GM04504 (cell line): ENCODE results near the gene GYG2.
A peak's percentile ranks its signal among the peaks of the same experiment; 100 is the strongest.
"Not testable (repeated sequence)": the region's sequence is repeated elsewhere in the genome, so short reads cannot be mapped to it uniquely, and the experiment has no call there.

Experiments used
- DNase-seq: peaks from one replicate; pipeline ENCODE4 v3.0.0-alpha.2; 2012; ENCODE audit warnings: low read depth

GYG2 gene

DNA sequence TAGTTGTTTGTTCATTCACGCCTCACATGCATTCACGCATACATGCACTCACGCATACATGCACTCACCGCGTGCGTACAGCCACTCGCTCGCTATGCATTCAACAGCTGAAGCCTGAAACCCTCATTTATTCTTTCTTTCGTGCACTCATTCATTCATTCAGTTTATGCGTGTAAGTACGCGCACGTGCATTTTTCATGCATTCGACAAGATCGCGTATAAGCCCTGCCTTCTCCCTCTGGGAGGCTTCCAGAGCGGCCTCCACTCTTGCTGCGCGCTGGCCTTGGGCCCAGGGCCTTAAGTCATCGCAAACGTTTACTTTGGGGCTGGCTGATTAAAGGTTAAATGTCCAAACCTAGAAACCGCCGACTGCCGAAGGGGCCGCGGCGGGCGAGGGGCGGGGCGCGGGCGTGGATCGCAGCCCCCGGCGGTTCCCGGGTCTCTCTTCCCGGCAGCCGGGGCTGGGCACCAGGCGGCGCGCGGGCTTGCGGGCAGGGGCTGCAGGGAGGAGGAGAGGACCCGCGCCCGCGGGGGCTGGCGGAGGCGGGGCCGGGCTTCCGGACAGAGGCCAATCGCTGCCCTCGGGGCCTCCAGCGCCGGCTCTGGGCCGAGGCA is at the start of gene GYG2:
TSS of gene GYG2 (plus strand) at position 587 of the 615 bp plus-strand sequence. CDS start 1,259 bp downstream, outside the sequence.
- DNase-seq, result no peak

DNA sequence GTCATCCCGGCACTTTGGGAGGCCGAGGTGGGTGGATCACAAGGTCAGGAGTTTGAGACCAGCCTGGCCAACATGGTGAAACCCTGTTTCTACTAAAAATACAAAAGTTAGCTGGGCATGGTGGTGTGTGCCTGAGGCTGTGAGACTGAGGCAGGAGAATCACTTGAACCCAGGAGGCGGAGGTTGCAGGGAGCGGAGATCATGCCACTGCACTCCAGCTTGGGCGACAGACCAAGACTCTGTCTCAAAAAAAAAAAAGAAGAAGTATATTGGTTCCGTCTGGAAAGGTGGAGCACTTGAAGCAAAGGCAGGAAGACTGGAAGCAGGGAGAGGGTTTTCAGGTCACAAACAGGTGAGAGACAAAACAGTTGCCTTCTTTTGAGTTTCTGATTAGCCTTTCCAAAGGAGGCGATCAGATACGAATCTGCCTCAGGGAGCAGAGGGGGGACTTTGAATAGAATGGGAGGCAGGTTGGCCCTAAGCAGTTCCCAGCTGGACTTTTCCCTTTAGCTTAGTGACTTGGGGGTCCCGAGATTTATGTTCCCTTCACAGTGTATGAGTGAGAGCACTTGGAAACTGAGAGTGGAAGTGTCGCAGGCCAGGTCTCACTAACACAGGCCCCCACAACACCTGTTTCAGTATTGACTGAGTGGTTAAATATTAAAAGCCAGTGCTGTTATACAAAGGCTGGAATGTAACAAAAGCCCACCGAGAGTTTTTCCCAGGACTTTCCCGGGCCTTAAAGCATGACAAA is 48.1 kb upstream of the GYG2 start:
- DNase-seq, result not testable (repeated sequence)

DNA sequence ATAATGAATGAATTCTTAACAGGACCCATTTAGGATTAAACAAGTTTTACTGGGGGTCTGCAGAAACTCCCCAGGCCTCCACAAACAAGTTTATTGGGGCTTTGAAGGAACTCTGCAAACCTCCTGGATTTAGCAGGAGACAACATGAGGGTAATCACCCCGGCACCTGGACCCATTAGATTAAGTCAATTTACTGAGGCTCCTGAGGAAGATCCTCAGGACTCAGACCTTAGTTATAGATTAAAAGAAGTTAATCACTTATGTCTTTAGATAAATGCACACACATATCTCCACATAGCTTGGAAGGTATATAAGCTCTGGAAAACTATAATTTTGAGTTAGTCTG is 47.5 kb upstream of the GYG2 start:
- no peak for DNase-seq

DNA sequence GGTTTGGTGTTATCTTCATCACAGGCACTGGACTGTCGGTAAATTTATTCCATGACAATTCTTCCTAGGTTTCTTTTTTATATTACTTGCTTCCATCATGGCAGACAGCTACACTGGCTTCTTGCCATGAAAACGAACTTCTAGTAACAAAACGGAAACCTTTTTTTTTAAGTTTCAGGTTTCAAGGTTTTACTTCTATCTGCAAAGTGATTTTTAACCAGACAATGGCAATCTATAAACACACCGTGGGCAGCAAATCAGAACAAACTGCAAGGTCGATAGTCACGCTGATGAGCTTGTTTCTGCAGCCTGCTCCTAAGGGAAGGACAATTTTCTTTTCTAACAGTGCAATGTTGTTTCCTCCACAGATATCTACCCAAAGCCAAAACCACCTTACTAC is 47.0 kb upstream of the GYG2 start:
- DNase-seq, result no peak

DNA sequence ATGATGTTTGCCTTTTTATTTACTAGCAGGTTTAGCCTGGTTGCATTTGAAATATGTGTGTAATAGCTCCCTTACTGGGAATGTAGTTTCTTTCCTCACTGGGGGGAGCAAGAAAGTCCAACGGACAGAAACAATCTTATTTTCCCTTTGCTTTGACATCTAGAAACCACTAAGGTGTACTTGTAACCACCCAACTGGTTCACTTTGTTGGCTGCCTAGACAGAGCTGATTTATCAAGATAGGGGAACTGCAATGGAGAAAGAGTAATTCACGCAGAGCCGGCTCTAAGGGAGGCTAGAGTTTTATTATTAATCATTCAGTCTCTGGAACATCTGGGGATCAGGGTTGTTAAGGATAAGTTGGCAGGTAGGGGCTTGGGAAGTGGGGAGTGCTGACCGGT is 46.6 kb upstream of the GYG2 start:
- no peak for DNase-seq

DNA sequence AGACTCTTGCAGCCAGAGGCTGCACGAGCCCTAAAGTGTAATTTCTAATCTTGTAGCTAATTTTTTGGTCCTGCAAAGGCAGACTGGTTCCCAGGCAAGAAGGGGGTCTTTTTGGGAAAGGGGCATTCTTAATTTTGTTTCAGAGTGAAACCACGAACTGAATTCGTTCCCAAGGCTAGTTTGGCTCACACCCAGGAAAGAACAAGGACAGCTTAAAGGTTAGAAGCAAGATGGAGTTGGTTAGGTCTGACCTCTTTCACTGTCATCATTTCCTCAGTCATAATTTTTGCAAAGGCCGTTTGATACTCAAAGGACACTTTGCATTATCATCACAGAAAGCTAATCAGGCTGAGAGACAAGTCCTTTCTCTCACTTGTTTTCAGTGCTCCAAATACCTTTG is 46.0 kb upstream of the GYG2 start:
- DNase-seq, result no peak

DNA sequence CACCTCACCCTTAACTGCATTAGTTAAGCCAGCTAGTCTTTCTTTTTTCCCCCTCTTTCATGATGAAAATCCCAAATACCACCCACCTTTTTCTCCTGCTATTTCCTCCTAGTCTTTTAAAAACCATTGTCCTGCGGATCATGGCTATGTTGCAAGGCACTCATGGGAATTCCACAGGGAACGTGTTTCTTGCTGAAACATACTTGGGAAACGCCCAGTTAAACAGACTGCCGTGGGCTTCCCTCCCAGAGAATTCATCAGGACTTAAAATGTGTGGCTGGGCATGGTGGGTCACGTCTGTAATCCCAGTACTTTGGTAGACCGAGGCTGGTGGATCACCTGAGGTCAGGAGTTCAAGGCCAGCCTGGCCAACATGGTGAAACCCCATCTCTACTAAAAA is 44.7 kb upstream of the GYG2 start:
- no peak for DNase-seq

DNA sequence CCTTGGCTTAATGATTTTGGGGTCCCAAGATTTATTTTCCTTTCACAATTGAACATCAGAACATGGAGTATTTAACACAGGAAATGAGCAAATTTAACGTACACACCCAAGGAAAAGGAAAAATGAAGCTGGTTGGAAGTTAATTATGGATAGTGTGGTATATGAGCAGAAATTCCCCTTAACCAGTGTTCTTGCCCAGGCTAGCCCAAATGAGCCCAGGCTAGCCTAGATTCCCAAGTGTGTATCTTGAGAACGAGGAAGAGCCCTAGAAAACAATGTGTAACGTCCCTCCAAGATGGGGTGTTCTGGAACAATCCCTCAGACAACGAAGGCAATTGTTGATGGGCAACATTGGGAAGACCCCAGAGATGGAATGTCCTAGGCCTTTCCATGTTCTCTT is 43.2 kb upstream of the GYG2 start:
- no peak for DNase-seq

DNA sequence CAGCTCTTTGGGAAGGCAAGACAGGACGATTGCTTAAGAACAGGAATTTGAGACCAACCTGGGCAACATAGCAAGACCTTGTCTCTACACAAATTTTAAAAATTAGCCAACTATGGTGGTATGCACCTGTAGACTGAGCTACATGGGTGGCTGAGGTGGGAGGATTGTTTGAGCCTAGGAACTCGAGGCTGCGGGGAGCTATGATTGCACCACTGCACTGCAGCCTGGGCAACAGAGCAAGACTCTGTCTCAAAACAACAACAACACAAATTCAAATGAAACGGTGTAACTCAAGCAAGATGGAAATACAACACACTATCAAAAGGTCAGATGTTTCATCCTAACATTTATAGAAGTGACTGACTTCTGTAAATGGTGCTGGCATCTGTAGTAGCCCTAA is 39.8 kb upstream of the GYG2 start:
- no peak for DNase-seq

DNA sequence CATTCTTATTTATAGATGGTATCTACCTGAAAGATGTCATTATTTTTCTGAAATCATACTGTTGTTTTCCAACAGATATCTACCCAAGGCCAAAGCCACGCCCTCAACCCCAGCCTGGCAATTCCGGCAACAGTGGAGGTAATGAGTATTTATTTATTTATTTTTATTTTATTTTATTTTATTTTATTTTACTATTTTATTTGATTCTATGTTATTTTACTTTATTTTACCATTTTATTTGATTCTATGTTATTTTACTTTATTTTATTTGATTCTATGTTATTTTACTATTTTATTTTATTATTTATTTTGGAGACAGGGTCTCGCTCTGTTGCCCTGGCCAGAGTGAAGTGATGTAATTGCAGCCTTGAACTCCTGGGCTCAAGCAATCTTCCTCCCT is 39.2 kb upstream of the GYG2 start:
- no peak for DNase-seq

DNA sequence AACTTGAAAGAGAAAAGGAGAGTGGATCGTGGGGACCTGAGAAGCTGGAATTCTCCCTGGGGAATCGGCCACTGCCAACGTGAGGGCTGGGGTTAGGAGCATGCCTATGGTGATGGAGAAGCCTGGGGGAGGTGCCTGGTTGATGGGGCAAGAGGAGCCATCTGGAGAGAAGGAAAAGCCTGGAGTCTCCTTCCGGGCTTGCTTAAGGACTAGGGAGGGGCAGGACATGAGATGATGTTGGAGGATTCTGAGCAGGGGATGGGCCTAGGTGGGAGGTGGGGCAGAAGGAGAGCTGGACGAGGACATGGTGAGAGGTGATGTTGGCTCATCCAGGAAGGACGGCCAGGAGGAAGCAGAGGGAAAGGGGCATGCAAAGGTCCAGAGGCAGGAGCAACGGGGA is 35.0 kb upstream of the GYG2 start:
- DNase-seq, result no peak

DNA sequence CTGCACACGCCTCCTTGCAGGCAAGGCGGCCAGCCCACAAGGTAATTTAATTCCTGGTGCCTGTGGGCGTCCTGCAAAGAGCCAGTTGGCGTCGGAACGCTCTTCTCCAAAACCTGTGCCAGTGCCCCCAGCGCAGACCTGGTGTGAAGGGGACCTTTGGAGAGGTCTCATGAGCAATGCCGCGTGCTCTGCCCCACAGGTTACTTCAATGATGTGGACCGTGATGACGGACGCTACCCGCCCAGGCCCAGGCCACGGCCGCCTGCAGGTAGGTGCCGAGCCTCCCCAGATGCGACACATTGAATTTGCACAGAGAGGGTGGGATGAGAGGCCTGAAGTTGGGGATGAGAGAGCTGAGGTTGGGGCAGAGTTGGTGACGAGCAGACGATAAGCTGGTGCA is 34.4 kb upstream of the GYG2 start:
- DNase-seq, result no peak

DNA sequence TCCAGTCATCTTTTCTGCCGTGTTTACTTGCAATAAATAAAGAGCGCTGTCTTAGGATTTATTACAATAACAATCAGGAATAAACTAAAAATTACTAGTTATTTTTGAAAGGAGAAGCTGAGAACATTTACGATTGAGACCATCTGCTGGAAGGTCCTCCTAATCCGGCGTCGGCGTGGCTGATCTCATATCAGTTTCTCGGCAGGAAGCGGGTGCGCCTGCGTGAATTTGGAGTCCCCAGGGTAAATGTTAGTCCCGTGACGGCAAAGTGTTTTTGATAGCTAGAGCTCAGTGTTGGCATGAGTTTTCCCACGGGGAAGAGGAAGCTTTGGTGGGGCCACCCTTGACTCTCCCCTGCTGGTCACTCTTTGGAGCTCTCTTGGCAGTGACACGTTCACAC is 31.9 kb upstream of the GYG2 start:
- not testable (repeated sequence) for DNase-seq

DNA sequence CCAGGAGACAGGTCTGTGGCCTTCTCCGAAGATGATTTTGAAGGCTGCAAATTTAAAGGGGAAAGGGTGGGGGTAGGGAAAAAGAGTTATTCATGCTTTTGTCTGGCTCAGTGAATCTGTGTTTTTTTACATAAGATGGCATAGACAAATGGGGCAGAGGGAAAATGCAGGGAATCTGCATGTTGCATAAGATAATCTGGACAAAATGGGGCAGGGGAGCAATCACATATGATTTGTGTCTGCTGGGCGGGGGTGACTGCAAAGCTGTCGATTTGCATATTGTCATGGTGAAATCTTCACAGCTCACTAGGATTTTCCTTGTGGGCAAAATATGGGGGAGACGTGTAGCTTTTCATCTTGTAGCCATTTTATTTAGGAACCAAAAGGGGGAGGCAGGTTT is 29.4 kb upstream of the GYG2 start:
- no peak for DNase-seq

DNA sequence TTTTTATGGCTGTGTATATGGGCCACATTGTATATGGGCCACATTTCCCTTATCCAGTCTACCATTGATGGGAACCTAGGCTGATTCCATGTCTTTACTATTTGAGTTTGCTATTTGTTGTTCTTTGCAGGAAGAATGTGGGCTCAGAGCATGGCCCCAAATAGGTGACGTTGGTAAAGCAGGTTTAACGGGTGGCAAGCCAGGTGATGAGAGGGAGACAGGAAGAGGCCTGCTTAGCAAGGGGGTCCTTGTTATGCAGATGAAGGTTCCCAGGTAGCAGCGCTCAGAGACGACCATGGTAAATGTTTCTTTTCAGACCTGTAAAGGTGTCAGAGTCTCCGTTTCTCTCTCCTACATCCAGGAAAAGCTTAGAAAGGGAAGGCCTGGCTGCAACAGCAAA is 28.8 kb upstream of the GYG2 start:
- not testable (repeated sequence) for DNase-seq

DNA sequence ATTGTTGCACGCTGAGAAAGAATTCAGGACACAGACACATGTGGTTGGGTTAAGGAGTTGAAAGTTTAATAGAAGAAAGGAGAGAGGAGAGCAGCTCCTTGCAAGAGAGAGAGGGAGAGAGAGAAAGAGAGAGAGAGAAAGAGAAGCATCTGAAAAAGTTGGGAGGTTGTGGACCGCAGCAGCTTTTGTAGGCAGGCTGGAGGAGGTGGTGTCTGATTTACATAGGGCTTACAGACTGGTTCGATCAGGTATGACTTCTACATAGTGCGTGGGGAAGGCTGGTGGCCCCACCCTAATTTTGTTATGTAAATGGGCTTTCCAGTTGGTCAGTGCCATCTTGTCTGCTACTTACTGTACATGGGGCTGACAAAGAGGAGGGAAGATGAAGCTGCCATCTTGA is 27.5 kb upstream of the GYG2 start:
- DNase-seq, result no peak

DNA sequence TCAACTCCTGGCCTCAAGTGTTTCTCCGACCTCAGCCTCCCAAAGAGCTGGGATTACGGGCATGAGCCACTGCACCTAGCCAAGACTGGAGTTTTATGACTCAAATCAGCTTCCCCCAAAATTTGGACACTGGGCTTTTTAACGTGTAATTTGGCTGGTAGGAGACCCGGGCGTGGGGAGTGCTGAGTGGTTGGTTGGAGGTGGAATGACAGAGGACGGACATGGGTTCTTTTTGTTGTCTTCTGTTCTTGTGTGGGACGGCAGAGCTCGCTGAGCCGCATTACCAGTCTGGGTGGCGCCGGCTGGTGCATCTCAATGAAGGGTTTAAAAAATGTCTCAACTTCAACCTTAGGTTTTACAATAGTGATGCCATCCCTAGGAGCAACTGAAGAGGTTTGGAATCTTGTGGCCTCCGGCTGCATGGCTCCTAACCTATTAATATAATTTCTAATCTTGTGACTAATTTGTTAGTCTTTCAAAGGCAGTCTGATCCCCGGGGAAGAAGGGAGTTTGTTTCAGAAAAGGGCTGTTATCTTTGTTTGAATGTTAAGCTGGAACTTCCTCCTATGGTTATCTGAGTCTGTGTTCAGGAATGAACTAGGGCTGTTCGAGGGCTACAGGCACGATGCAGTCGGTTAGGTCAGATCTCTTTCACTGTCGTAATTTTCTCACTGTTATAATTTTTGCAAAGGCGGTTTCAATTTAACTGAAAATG is 26.2 kb upstream of the GYG2 start:
- DNase-seq, result not testable (repeated sequence)

DNA sequence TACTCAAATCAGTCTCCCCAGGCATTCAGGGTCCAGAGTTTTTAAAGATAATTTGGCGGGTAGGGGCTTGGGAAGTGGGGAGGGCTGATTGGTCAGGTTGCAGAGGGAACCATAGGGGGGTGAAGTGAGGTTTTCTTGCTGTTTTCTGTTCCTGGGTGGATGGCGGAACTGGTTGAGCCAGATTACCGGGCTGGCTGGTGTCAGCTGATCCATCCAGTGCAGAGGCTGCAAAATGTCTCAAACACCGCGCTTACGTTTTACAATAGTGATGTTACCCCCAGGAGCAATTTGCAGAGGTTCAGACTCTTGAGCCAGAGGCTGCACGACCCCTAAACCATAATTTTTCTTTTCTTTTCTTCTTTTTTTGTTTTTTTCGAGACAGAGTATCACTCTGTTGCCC is 25.2 kb upstream of the GYG2 start:
- not testable (repeated sequence) for DNase-seq

DNA sequence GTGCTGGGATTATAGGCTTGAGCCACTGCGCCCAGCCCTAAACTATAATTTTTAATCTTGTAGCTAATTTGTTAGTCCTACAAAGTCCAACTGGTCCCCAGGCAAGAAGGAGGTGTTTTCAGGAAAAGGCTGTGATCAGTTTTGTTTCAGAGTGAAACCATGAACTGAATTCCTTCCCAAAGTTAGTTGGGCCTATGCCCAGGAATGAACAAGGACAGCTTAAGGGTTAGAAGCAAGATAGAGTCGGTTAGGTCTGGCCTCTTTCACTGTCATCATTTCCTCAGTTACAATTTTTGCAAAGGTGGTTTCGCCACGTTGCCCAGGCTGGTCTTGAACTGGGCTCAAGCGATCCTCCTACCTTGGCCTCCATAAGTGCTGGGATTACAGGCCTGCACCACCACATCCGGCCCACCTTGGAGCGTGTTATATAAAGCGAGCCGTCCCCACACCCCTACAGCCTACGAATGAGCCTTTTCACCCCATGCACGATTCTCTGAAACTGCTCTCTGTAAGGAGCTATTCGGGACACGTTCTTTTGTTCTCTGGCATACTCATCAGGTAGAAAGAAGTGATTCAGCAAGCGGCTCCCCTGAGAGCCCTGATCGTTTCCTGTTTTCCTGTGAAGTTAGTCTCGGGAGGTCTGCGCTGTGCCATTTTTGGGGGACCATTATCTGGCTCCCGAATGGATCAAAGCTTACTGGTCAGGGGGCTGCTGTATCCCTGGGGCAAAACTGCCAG is 24.5 kb upstream of the GYG2 start:
- DNase-seq, result not testable (repeated sequence)

DNA sequence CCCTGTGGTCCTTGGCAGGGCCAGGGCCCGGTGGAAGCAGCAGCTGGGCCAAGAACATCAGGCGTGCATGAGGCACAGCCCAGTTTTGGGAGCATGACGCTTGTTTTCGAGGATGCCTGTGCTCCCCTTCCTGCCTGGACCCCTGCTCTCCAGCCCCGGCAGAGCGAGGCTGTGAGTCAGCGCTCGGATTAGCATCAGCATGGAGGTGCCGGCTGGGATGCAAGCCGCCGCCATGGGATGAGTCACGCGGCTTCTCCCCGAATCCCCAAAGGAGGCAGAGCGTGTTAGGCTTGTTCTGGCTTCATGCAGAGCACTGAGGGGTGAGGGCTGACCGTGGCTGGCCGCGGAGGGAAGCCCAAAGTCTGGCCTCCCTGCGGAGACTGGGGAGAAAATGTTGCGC is 23.9 kb upstream of the GYG2 start:
- peak; percentile 24 for DNase-seq

DNA sequence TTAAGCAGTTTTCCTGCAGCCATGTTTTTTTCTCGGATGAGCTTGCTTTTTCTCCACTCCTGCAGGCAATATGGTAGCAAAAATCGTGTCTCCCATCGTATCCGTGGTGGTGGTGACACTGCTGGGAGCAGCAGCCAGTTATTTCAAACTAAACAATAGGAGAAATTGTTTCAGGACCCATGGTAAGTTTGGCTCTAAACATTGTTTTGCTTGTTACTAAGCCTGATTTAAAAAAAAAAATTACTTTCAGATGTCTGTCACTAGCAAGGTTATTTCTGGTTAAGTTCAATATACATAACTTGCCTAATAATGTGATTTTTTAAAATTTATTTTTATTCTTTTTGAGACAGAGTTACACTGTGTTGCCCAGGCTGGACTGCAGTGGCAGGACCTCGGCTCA is 17.5 kb upstream of the GYG2 start:
- no peak for DNase-seq

DNA sequence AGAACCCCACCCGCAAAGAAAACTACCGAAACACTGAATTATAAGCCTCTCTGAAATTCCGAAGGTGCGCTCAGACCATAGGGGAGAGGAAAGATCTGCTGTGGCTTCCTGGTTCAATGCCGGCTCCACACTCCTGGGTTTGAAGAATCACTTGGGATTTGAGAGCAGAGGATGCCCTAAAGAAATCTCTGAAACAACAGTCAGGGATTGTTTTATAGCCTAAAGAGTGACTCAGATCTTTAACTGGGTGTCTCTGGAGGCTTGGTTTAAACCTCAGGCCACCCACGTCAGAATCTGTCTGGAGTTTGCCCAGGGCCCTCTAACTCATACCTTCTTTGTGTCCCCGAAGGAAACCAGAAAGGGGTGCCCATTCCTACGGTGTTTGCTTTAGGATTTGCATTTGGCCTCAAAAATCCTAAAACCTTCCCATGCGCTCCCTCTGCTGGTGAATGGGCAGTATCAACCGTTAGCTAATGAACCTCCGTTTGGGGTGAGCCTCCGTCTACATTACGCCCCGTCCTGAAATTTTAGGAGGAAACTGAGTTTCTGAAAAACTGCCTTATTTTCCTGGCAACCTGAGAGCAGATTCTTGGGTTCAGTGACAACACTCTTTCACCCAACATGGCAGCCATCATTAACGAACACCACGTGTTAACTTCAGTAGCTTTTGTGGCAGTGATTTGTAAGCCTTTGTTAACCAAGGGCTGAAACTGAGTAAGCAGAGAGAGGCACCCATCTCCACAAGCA is 16.4 kb upstream of the GYG2 start:
- not testable (repeated sequence) for DNase-seq
